HG03378 (cell line): ENCODE data around the gene SETD3.
A peak's percentile ranks its signal among the peaks of the same experiment; 100 is the strongest.

Source experiments
- ATAC-seq: cut with Tn5 transposase; IDR thresholded peaks from one replicate; pipeline ENCODE4 v1.9.1; 2021; ENCODE audit warnings: mild to moderate bottlenecking, moderate library complexity; ENCODE audit not compliant: unreplicated experiment

The SETD3 gene

GRCh38 chr14:99461411-99462085, 19.1 kb downstream of the SETD3 start:
- ATAC-seq = no peak

- no peak for ATAC-seq
Observed at GRCh38 chr14:99460793-99461192, 19.9 kb downstream of the SETD3 start.

GRCh38 chr14:99459481-99460100, 21.1 kb downstream of the SETD3 start:
- no peak for ATAC-seq

GRCh38 chr14:99454246-99454645, 26.4 kb downstream of the SETD3 start:
- no peak for ATAC-seq

- ATAC-seq = no peak
Observed at GRCh38 chr14:99452968-99453367, 27.7 kb downstream of the SETD3 start.

- ATAC-seq = no peak
Observed at GRCh38 chr14:99451234-99451633, 29.4 kb downstream of the SETD3 start.

- ATAC-seq = no peak
Observed at GRCh38 chr14:99450266-99450665, 30.4 kb downstream of the SETD3 start.

GRCh38 chr14:99447739-99448138, 32.9 kb downstream of the SETD3 start:
- ATAC-seq = no peak

- ATAC-seq = no peak
Observed at GRCh38 chr14:99445931-99446330, 34.7 kb downstream of the SETD3 start.

GRCh38 chr14:99441918-99442317, 38.7 kb downstream of the SETD3 start:
- ATAC-seq = peak; percentile 56

- no peak for ATAC-seq
Observed at GRCh38 chr14:99441157-99441870, 39.3 kb downstream of the SETD3 start.

GRCh38 chr14:99440278-99440677, 40.4 kb downstream of the SETD3 start:
- ATAC-seq = no peak

GRCh38 chr14:99437706-99438105, 43.0 kb downstream of the SETD3 start:
- ATAC-seq = no peak

- ATAC-seq = no peak
Observed at GRCh38 chr14:99436247-99437180, 44.1 kb downstream of the SETD3 start.

- no peak for ATAC-seq
Observed at GRCh38 chr14:99435327-99435726, 45.3 kb downstream of the SETD3 start.

GRCh38 chr14:99432485-99432884, 48.2 kb downstream of the SETD3 start:
- ATAC-seq = no peak

- no peak for ATAC-seq
Observed at GRCh38 chr14:99431986-99432385, 48.7 kb downstream of the SETD3 start.

- ATAC-seq = no peak
Observed at GRCh38 chr14:99430491-99430890, 50.2 kb downstream of the SETD3 start.

GRCh38 chr14:99427632-99428300, 52.9 kb downstream of the SETD3 start:
- no peak for ATAC-seq

- ATAC-seq = no peak
Observed at GRCh38 chr14:99426813-99427346, 53.8 kb downstream of the SETD3 start.
